CD1c-positive myeloid dendritic cell (primary cell): ENCODE results near the gene LRRC32.

Experiments used
- DNase-seq: peaks from one replicate; pipeline ENCODE4 v3.0.0-alpha.2; 2016; ENCODE audit errors: extremely low spot score

LRRC32 gene

GRCh38 chr11:76670485-76671236, at the start of gene LRRC32:
LRRC32 (minus strand) TSS chr11:76670747; CDS start chr11:76665954, 4,793 bp downstream.
- DNase-seq = peak; percentile 77

DNA sequence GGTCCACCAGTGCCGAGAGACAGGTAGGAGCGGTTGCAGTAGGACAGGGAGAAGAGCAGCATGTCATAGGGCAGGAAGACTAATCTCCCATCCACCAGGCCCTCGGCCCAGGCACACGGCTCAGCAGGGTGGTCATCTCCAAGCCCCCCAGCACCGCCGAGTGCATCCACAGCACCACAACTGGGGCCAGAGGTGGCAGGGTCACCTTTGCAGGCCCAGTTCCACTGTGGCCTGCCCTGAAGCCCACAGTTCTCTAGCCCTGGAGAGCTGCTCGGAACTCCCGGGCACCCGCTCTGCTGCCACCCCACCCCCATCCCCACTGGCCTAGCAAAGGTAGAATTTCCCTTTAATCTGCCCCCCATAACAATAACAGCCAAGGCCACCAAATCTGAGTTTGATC, 49.1 kb upstream of the LRRC32 start:
- no peak for DNase-seq

- no peak for DNase-seq
Measured at GRCh38 chr11:76719281-76719680, 48.7 kb upstream of the LRRC32 start.

DNA sequence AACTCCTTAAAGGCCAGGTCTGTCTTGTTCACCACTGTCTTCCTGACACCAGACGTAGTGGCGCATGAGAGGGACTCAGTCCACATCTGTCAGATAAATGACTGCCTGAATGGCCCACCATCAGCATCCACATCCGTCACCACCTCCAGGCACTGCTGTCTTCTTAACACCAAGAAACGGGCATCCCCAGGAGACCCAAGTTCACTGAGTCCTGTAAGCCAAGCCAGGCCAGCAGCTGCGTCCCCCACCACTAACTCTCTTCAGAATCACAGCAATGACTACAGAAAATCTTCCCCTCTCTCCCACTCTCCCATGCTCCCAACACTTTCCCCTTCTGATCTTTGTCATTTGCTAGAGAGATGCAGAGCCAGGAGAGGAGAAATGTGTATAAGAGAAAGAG, 47.3 kb upstream of the LRRC32 start:
- DNase-seq = no peak

DNA sequence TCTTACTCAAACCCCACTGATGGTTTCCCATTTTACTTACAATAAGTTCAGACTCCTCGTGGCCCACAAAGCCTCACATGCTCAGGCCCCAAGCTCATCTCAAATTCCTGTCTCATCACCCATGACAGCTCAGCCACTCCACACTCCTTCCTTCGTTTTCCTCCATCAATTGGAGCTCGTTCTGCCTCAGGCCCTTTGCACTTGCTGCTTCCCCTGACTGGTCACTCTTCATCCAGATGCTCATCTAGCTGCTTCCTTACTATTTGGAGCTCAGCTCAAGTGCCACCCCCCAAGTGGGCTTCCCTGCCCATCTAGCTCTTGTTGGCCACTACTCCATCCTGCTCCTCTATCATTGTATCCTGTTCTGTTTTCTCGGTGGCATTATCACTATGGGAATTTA, 46.8 kb upstream of the LRRC32 start:
- no peak for DNase-seq

- no peak for DNase-seq
Measured at GRCh38 chr11:76716268-76716667, 45.7 kb upstream of the LRRC32 start.

- no peak for DNase-seq
Measured at GRCh38 chr11:76714493-76714892, 43.9 kb upstream of the LRRC32 start.

- DNase-seq = no peak
Measured at GRCh38 chr11:76713499-76713898, 43.0 kb upstream of the LRRC32 start.

DNA sequence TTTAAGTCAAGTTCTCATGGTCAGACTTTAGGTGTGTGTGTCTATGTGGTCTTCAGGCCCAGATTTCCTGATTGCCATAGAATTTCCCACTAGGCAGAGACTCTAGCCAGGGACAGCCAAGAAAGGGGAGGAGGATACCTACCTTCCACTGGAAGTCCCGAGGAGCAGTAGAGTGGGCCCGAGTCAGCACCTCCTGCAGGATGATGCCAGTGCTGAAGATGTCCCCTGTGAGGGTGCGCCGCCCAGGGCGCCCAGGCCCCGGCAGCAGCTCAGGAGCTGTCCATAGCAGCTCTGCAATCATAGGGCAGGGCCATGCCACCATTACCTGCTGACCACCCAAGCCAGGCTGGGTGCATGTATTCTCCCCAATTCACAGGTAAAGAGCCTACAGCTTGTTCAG, 41.6 kb upstream of the LRRC32 start:
- DNase-seq = no peak

DNA sequence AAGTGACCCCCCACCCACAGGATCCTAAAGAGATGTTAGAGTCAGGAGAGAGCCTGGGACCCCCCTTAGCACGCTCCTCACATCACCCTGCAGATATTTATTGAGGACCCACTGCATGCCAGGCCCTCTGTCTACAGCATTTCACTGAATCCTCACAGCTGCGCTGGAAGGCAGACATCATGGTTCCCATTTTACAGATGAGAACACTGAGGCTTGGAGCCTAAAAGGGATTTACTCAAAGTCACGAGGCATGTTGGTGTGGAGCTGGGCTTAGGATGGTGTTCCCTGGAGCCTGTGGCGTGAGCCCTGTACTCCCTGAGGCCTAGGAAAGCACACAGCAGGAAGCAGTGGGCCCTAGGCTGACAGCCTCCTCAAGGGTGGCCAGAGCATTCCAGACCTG, 39.2 kb upstream of the LRRC32 start:
- DNase-seq = no peak

DNA sequence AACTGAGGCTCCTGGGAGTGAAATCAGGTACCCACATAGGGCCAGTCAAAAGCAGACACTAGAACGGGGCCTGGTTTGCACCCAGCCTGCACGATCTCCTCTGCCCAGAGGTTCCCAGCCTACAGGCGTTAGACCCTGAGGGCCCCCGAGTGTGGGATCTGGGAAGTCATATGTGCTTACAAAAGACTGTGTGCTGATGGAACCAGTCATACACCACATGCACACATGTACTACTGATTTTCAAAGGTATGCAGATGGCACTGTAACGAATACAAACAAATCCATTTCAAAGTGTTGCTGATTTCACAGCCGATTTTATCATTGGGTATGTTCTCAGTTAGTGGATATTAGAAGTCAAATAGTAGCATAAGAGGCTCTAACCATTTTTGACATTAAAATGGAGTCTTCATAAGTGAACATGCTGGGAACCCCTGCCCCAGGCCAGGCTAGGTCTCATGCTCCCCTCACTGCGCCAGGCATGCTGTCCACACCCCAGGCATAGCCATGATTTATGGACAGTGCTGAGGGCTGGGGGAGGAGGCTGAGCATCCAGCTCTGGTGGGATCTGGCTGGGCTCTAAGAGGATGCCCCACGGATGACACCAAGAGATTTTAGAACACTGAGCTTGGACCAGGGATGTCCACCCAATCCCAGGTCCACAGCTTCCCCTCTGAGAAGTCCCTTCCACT, 38.6 kb upstream of the LRRC32 start:
- DNase-seq = no peak

DNA sequence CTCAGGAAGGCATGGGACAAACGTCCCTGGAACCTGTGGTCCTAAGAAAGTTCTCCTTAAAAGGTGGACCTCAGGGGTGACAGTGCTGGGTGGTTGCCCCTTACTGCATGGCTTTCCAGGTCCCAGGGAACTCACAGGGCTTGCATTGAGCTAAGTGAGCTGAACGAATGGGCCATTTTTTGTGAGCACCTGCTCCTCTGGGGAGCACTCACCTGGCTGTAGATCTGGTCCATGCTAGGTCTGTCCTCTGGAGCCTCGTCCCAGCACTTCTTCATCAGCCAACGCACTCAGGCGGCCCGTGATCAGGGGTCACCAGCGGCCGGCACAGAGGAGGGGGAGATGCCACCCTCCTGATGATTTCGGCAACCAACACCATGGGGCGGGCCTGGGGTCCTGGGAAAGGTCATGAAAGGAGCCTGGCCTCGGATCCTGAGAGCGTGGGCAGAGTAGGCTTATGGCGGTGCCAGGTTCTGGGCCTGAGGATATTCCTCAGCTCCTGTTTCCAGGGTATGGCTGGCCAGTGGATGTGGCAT, 36.8 kb upstream of the LRRC32 start:
- DNase-seq = no peak

GRCh38 chr11:76706667-76707066, 36.1 kb upstream of the LRRC32 start:
- no peak for DNase-seq

DNA sequence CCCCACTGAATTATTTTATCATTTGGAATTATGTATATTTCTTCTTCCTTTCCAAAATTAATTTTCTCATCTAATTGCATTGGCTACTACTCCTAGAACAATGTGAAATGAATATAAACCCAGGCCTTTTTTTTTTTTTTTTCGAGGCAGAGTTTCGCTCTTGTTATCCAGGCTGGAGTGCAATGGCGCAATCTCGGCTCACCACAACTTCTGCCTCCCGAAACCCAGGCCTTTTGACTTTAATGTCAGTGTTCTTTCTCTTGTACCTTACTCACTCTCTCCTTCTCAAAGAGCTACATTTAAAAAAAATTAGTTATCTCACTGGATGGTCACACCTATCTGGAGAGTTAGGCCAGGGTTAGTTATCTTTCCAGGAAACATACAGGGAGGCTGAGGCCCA, 35.3 kb upstream of the LRRC32 start:
- peak; percentile 30 for DNase-seq

DNA sequence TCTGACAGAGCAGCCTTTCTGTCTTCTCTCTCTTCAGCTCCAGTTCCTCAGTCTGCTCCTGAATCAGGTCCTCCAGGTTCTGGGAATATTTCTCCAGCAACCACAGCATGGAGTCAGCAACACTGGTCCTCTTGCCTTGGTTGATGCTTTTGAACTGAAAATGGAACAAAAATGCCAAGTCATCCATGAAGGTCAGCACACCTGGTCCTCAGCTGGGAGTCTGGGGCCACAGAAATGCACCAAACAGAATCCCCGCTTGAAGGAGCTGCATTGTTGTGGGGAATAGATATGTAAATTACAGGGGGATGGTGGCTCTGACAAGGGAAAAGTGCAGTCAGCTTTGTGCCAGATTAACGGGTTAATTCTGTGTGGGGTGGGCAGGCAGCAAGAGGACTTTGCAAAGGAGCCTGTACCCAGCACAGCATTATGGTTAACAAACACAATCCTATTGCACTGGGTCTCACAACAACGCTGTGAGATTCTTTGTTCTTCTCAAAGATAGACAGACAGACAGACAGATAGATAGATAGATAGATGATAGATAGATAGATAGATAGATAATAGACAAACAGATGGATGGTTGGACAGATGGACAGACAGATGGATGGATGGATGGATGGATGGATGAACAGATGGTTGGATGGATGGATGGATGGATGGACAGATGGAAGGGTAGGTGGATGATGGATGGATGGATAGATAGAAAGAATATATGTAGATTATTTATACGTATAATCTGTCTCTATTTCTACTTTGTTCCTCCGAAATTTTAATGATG, 33.8 kb upstream of the LRRC32 start:
- DNase-seq = no peak

DNA sequence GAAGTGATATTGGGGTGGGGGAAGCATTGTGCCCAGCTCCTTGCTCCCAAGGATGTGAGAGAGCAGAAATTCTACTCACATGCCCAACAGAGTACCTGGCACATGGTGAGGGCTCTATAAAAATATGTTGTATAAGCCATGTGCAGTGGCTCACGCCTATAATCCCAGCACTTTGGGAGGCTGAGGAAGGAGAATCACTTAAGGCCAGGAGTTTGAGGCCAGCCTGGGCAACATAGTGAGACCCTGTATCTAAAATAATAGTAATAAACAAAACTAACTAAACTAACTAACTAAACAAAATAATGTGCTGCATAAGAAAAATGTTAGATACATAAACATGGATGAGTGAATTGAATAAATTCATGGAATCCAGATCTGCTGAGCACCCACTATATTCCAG, 33.2 kb upstream of the LRRC32 start:
- DNase-seq = no peak

DNA sequence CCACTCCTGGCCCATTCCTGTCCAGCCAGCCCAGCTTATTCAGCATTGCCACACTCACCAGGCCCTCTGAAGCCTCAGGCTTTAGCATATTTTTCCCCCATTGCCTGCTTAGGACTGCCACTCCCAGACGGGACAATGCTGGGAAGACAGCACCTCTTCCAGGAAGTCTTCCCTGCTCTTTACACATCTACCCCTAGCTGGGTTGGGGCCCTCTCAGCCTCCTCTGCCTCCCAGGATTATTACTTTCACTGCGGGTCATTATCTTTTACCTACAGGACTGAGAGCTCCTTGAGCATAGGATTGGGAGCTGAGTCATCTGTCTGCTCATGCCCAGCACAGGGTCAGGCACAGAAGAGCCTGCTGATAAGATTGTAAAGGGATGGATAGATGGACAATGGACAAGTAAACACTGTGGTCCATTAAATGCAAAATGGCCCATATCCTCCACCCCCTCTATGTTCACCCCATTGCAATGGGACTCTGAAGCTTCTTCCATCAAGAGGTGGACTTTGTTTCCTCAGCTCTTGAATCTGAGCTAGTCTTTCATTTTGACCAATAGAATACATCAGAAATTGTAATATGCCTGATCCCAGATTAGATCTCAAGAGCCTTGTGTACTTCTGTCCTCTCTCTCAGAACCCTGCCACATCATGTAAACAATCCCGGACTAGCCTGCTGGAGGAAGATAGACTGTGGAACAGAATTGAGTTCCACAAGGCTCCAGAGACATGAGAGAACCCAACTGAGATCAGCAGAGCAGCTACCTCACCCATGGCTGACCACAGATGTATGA, 32.0 kb upstream of the LRRC32 start:
- no peak for DNase-seq

DNA sequence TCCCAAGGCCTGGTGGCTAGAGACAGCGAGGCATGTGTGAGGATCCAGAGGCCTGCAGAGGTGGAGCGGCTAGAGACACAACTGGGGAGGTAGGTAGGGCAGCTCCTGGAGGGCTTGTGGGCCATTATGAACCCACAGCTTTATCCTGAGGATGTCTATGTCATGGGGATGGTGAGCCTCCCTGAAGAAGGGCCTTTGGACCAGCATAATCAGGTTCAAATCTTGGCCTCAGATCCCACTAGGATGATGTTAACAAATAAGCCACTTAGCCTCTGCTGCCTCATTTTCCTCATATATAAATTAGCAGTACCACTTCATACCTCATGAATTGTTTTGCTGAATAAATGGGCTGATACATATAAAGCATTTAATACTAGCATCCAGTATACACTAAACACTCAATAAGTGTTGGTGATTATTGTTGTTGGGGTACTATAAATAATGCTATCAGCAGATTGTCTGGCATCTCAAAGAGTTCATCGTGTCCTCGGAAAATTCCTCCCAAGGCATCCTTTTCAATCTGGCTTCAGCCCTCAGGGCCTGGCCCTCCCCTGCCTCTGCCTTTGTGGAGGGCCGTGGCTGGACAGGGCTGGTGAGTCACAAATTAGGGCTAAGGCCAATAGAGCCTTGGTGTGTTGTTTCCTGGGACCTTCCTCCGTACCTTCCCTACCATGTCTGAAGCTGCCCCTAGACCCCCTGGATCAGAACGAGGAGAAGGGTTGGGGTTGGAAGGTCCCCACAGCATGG, 30.9 kb upstream of the LRRC32 start:
- no peak for DNase-seq

GRCh38 chr11:76700177-76701100, 29.9 kb upstream of the LRRC32 start:
- peak; percentile 64 for DNase-seq
